ENCODE measurements around the gene CCDC154.

The CCDC154 gene

GRCh38 chr16:1449201-1449788, 4.9 kb upstream of the CCDC154 start:
- no peak for TF ChIP-seq POLR2AphosphoS5 (IDR thresholded peaks at IDR 0.05; ENCODE audit: low read depth, low read length)
- TF ChIP-seq REST (IDR thresholded peaks at IDR 0.05; ENCODE audit: insufficient read depth in 1 of 2, low read depth in 2 of 2, low read length in 2 of 2), result no peak
- no peak for TF ChIP-seq SIN3A (IDR thresholded peaks at IDR 0.05; ENCODE audit: borderline replicate concordance, insufficient read depth, low read length)

DNA sequence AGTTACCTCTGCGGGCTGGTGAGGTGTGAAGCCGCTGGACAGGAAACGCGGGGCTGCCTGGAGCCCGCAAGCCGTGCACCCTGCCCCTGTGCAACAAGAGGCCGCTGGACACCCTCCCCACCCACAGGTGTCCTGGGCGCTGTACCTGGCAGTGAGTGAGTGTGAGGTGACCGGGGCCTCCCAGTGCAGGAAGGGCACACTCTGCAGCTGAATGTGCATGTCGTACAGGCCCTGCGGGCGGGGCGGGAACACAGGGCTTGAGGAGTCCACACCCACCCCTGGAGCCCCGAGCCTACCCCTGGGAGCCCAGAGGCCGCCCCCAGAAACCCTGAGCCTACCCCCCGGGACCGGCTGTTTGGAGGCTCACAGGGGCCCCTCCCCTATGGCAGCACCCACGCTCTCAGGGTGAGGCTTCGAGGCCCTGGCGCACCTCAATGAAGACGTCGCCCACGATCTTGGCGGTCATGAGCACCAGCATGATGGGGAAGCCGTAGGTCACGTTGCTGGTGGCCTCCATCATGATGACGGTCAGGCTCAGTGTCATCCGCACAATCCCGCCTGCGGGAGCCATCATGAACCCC, 4.3 kb upstream of the CCDC154 start:
- TF ChIP-seq TAF1 (IDR thresholded peaks at IDR 0.05; ENCODE audit: borderline replicate concordance, insufficient read depth, low read length), result no peak
- no peak for TF ChIP-seq REST (IDR thresholded peaks at IDR 0.05; ENCODE audit: insufficient read depth in 1 of 2, low read depth in 2 of 2, low read length in 2 of 2)
- no peak for TF ChIP-seq POLR2AphosphoS5 (IDR thresholded peaks at IDR 0.05; ENCODE audit: low read depth, low read length)
- no peak for TF ChIP-seq FOXP2 (optimal IDR thresholded peaks at IDR 0.05; ENCODE audit: borderline replicate concordance, extremely low read depth, extremely low read length, insufficient read depth)
- no peak for TF ChIP-seq SIN3A (IDR thresholded peaks at IDR 0.05; ENCODE audit: borderline replicate concordance, insufficient read depth, low read length)

DNA sequence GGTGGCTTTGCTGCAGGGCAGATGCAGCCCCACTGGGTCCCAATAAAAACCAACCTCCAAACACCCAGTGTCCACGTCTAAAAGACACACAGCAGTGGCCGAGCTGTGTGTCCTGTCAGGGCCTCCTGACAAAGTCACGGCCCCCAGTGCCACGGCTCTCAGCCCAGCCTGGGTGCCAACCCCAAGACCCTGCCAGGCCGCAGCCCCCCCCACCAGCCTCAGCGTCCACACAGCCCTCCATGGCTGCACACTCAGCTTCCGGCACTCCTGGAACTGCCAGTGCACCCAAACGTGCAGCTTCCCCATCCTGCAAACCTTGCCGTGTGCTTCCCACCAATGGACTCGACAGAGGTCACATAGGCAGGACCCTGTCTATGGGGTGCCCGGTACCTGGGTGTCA, 3.6 kb upstream of the CCDC154 start:
- TF ChIP-seq REST (IDR thresholded peaks at IDR 0.05; ENCODE audit: insufficient read depth in 1 of 2, low read depth in 2 of 2, low read length in 2 of 2) (no peak), TAF1 (IDR thresholded peaks at IDR 0.05; ENCODE audit: borderline replicate concordance, insufficient read depth, low read length) (no peak), SIN3A (IDR thresholded peaks at IDR 0.05; ENCODE audit: borderline replicate concordance, insufficient read depth, low read length) (no peak), FOXP2 (optimal IDR thresholded peaks at IDR 0.05; ENCODE audit: borderline replicate concordance, extremely low read depth, extremely low read length, insufficient read depth) (no peak), POLR2AphosphoS5 (IDR thresholded peaks at IDR 0.05; ENCODE audit: low read depth, low read length) (no peak)

DNA sequence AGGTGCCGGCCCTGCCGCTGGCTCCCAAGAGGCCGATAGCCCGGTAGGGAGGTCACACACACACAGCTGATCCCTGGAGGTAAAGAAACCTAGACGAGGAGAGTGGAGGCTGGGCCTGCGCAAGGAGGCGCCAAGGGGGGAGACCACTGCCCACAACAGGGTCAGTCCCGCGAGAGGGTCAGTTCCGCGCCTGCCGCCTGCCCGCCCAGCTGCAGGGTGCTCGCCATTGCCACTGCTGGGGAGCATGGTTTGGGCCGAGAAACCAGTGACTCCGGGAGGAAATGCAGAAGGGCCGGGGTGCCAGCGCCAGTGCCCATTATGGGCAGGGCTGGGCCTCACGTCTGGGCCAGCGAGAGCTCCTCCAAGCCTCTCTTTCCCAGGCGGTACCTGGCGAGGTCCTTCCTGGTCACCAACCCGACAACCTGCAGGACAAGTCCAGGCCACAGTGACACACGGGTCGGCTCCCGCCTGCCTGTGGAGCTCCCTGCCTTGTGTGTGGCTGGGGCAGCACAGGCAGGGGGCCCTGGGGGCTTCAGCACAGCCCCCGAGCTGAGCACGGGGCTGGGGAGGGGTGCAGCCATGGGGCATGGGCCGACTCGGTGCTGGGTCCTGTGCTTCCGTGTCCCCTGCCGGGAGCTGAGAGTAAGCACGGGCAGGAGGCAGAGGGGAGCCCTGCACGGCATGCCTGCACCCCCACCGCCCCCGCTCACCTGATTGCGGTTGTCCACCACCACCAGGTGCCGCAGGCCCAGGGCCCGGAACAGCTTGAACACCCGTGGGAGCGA, 2.1 kb upstream of the CCDC154 start:
- TF ChIP-seq REST (IDR thresholded peaks at IDR 0.05; ENCODE audit: insufficient read depth in 1 of 2, low read depth in 2 of 2, low read length in 2 of 2) (no peak), SIN3A (IDR thresholded peaks at IDR 0.05; ENCODE audit: borderline replicate concordance, insufficient read depth, low read length) (no peak), FOXP2 (optimal IDR thresholded peaks at IDR 0.05; ENCODE audit: borderline replicate concordance, extremely low read depth, extremely low read length, insufficient read depth) (no peak), POLR2AphosphoS5 (IDR thresholded peaks at IDR 0.05; ENCODE audit: low read depth, low read length) (no peak), TAF1 (IDR thresholded peaks at IDR 0.05; ENCODE audit: borderline replicate concordance, insufficient read depth, low read length) (no peak)

All from PFSK-1 (cell line).